ENCODE measurements around the gene TIAL1. TPM values are rescaled to one million over a fixed set of nuclear protein-coding genes. Genes with fewer than 3 reads are reported as not detected.

Gene TIAL1
- total RNA-seq, 4 donors from 2014 or later, result 43.1 to 61.7 (median 51.1) TPM

DNA sequence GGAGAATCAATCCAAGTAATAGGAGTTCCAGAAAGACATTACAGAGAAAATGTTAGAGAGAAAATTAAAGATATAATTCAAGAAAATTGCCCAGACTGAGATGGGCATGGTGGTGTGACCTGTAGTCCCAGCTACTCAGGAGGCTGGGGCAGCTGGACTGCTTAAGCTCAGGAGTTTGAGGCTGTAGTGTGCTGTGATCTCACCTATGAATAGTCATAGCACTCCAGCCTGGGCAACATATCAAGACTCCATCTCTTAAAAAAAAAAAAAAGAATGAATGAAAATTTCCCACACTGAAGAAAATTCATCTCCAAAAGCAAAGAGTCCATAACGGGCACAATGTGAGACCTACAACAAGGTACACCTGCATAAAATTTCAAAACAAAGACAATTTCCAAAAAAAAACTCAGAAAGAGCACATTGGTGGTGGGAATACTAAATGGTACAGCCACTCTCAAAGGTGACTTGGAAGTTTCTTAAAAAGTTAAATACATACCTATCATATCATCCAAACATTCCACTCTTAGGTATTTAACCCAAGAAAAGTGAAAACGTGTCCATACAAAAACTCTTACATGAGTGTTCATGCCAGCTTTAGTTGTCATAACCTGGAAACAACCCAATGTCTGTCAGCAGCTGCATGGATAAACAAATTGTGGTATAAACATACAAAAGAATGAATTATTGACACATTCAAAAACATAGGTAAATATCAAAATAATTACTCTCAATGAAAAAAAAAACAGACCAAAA lies 47.3 kb downstream of the TIAL1 start:
- intact Hi-C loops (cut with DNase I; ENCODE audit: low total_unique reads), result no loop called here
- TF ChIP-seq, protein P1, sequence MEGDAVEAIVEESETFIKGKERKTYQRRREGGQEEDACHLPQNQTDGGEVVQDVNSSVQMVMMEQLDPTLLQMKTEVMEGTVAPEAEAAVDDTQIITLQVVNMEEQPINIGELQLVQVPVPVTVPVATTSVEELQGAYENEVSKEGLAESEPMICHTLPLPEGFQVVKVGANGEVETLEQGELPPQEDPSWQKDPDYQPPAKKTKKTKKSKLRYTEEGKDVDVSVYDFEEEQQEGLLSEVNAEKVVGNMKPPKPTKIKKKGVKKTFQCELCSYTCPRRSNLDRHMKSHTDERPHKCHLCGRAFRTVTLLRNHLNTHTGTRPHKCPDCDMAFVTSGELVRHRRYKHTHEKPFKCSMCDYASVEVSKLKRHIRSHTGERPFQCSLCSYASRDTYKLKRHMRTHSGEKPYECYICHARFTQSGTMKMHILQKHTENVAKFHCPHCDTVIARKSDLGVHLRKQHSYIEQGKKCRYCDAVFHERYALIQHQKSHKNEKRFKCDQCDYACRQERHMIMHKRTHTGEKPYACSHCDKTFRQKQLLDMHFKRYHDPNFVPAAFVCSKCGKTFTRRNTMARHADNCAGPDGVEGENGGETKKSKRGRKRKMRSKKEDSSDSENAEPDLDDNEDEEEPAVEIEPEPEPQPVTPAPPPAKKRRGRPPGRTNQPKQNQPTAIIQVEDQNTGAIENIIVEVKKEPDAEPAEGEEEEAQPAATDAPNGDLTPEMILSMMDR (IDR thresholded peaks at IDR 0.05), result no peak
- TF ChIP-seq POLR2A (IDR thresholded peaks at IDR 0.05), result no peak
- H3K4me3 ChIP-seq (ENCODE audit: low read depth, poor library complexity, severe bottlenecking), result no peak overlapping the region
- no peak for DNase-seq (ENCODE audit: low spot score in 2 of 2)
- 33 to 38% methylated on average over 2 of the region's 2 CpGs for WGBS, 2 donors

DNA sequence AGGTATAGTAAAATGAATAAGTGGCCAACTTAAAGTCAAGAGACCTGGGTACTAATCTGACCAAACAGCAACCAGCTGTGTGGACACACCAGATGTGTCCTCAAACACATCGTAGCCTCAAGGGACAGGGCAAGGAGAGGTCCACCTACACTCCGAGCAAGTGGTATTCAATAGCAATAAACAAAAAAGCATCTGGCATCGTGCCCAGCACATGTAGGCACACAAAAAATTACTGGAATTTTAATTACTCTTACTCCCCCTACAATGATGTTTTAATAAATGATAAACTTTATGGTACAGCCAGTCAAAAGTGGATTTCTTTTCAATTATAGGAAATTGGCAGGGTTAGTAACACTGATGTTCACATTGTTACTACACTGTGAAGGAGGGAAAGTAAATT lies 50.8 kb downstream of the TIAL1 start:
- DNase-seq (ENCODE audit: low spot score in 2 of 2), result no peak
- intact Hi-C loops (cut with DNase I; ENCODE audit: low total_unique reads), result no loop called here
- TF ChIP-seq, protein P1 (IDR thresholded peaks at IDR 0.05), result no peak
- no peak for TF ChIP-seq POLR2A (IDR thresholded peaks at IDR 0.05)
- no peak overlapping the region for H3K4me3 ChIP-seq (ENCODE audit: low read depth, poor library complexity, severe bottlenecking)
- 48 to 50% methylated on average over 3 of the region's 3 CpGs for WGBS, 2 donors

DNA sequence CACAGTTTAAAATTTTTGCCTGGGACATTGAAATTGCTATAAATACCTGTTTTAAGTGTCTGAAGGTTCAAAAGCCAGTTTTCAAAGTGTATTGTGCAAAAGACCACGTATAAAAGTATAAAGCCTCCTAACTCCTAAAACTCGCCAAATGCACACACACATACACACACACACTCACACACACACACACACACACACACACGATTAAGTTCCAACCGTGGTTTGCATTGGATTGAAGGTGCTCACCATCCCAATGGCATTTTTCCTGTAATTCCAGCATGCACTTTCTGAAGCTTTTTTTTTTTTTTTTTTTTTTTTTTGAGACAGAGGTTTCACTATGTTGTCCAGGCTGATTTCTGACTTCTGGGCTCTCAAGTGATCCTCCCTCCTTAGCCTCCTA lies 51.5 kb downstream of the TIAL1 start:
- WGBS, 2 donors, result 55 to 56% methylated on average over 4 of the region's 4 CpGs
- TF ChIP-seq, protein P1 (IDR thresholded peaks at IDR 0.05), result no peak
- TF ChIP-seq POLR2A (IDR thresholded peaks at IDR 0.05), result no peak
- no peak overlapping the region for H3K4me3 ChIP-seq (ENCODE audit: low read depth, poor library complexity, severe bottlenecking)
- intact Hi-C loops (cut with DNase I; ENCODE audit: low total_unique reads), result no loop called here
- DNase-seq (ENCODE audit: low spot score in 2 of 2), result no peak

DNA sequence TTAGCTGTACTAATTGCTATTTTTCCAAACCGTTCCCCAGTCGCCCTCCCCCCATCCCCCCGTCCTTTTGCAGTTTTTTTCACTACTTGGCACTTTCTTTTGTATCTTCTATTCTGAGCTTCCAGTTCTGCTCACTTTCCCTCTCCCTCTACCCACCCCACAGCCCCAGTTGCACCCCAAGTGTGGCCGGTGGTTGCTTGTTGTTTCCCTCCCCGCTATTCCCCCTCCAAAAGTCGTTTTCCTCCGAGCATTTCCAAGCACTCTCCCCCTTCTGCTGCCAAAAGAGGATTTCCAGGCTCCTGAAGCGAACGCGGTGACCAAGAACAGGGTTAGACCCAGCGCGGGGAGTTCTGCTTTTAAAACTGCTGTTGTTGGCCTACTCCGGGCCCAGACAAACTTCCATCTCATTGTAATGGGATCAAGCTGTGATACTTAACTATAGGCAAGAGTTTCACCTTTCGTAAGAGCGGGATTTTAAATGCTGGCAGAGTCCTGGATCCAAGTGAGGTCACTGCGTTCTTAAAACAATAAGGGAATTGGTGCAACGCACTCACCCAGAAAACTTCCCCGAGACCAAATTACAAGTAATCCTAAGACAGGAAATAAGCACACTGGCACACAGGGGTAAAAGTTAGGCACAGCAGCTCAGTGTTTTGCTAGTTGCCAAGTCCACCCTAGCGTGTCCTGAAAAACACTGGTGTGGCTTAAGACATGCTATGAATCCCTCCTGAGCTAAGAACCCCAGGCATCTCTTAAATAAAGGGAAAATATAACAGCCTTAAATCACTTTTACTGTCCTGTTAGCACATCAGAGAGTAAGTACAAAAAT lies 52.7 kb downstream of the TIAL1 start:
- TF ChIP-seq, protein P1 (IDR thresholded peaks at IDR 0.05), result no peak
- TF ChIP-seq POLR2A (IDR thresholded peaks at IDR 0.05), result no peak
- intact Hi-C loops (cut with DNase I; ENCODE audit: low total_unique reads), result no loop called here
- no peak overlapping the region for H3K4me3 ChIP-seq (ENCODE audit: low read depth, poor library complexity, severe bottlenecking)
- 52 to 56% methylated on average over 19 of the region's 19 CpGs for WGBS, 2 donors
- DNase-seq (ENCODE audit: low spot score in 2 of 2), result no peak

DNA sequence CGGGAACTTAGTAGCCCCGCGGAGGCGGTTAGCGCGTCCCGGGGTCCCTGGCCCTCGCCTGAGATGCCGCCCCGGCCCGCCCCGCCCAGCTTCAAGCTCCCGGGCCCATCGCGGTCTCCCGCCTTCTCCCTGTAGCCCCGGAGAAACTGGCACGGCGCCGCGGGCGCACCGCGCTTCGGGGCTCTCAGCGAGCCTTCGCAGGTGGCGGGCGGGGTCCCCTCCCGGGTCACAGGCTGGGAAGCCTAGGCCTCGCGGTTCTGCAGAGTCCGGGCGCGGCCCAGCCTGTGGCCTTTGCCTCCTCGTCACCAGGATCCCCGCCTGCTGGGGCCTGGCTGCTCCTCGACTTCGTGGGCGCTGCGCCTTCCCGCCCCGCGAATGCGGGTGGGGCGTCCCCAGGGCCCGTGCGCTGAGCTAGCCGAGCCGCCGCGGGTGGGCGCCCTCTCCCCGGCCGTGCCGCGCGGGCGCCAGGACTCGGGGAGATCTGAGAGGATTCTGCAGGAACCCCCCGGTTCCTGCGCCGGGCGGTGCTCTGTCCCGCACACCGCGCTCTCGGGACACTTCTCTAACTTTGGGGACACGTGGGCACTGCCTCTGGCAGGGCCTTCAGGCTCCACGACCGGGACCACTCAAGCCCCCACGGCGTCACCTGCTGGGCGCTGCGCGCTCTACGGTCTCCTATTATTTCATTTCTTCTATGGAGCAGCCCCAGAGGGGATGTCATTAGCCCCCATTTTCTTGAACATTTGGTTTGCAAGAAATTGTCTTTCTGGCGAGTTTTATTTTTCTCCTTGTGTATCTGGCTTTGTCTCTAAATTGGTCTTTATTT lies 53.6 kb downstream of the TIAL1 start:
- WGBS, 2 donors, result 3 to 4% methylated on average over 16 of the region's 78 CpGs
- intact Hi-C loops (cut with DNase I; ENCODE audit: low total_unique reads), result no loop called here
- TF ChIP-seq, protein P1 (IDR thresholded peaks at IDR 0.05), result no peak
- TF ChIP-seq POLR2A (IDR thresholded peaks at IDR 0.05), result no peak
- peak overlapping the region; percentile 57 for H3K4me3 ChIP-seq (ENCODE audit: low read depth, poor library complexity, severe bottlenecking)
- DNase-seq (ENCODE audit: low spot score in 2 of 2), result peak; percentile 37 to 88
